ENCODE results near the gene TNFAIP8.

GRCh38 chr5:119404033-119404432, 48.2 kb downstream of the TNFAIP8 start:
- TF ChIP-seq ATF3 (CRISPR knock-in tag; IDR thresholded peaks at IDR 0.05) (no peak), NONO (IDR thresholded peaks at IDR 0.05) (no peak), NONO (CRISPR knock-in tag; conservative IDR thresholded peaks at IDR 0.05) (no peak), TBP (CRISPR knock-in tag; IDR thresholded peaks at IDR 0.05) (no peak), ZNF142 (CRISPR knock-in tag; IDR thresholded peaks at IDR 0.05) (no peak), AFF4 (CRISPR knock-in tag; IDR thresholded peaks at IDR 0.05) (no peak), NFE2L1 (CRISPR knock-in tag; IDR thresholded peaks at IDR 0.05; ENCODE audit: borderline replicate concordance) (no peak)

All from HepG2 (cell line).